Brain microvascular endothelial cell (primary cell): ENCODE measurements around the gene LRRC7.
A peak's percentile ranks its signal among the peaks of the same experiment; 100 is the strongest.

Source experiments
- DNase-seq: peaks from one replicate; pipeline ENCODE4 v3.0.0-alpha.2; 2020
- H3K27ac ChIP-seq: fragments of 250-450 bp; sonication (Bioruptor Pico); 2 replicates; pipeline ENCODE4 v1.5.1; 2020; ENCODE audit warnings: mild to moderate bottlenecking, moderate library complexity
- H3K27me3 ChIP-seq: fragments of 250-450 bp; sonication (Bioruptor Pico); replicated peaks from 2 replicates; pipeline ENCODE4 v1.5.1; 2020; ENCODE audit warnings: mild to moderate bottlenecking
- H3K36me3 ChIP-seq: fragments of 250-450 bp; sonication (Bioruptor Pico); replicated peaks from 2 replicates; pipeline ENCODE4 v1.5.1; 2020; ENCODE audit warnings: mild to moderate bottlenecking
- H3K4me3 ChIP-seq: 2 replicates; pipeline ENCODE4 v1.5.1; 2011; ENCODE audit warnings: low read depth, mild to moderate bottlenecking, control low read depth, low read length, moderate library complexity
- CTCF ChIP-seq: IDR thresholded peaks from 2 replicates; pipeline ENCODE4 v1.5.1; 2011; ENCODE audit warnings: low read depth, mild to moderate bottlenecking, moderate library complexity, low read length, control low read depth, inconsistent platforms; ENCODE audit errors: missing control alignments
- in situ Hi-C: cut with HindIII; loops from 2 replicates; pipeline ENCODE4 v1.10.0; 2017; ENCODE audit warnings: low sequenced_read_pairs, low pct_ligation_motif_present

The LRRC7 gene

GRCh38 chr1:70112838-70113237 lies 545.1 kb downstream of the LRRC7 start:
- in situ Hi-C loops, result no loop called here
- H3K36me3 ChIP-seq, result no peaks in the 10 kb centered on the region
- H3K27ac ChIP-seq, result no peak overlapping the region
- no peak overlapping the region for H3K4me3 ChIP-seq
- no peaks in the 10 kb centered on the region for H3K27me3 ChIP-seq
- peak; percentile 27 for TF ChIP-seq CTCF
- DNase-seq, result no peak

GRCh38 chr1:70115315-70115714 lies 547.6 kb downstream of the LRRC7 start:
- Histone ChIP-seq H3K27me3 (no peaks in the 10 kb centered on the region), H3K4me3 (no peak overlapping the region), H3K36me3 (no peaks in the 10 kb centered on the region), H3K27ac (no peak overlapping the region)
- TF ChIP-seq CTCF, result no peak
- in situ Hi-C loops, result no loop called here
- DNase-seq, result no peak

- in situ Hi-C loops, result no loop called here
- H3K36me3 ChIP-seq, result no peaks in the 10 kb centered on the region
- H3K27ac ChIP-seq, result no peak overlapping the region
- no peak for TF ChIP-seq CTCF
- DNase-seq, result no peak
- H3K4me3 ChIP-seq, result no peak overlapping the region
- H3K27me3 ChIP-seq, result no peaks in the 10 kb centered on the region
Observed at GRCh38 chr1:70117046-70117445, 549.3 kb downstream of the LRRC7 start.

- in situ Hi-C loops, result no loop called here
- DNase-seq, result no peak
- Histone ChIP-seq H3K27me3 (no peaks in the 10 kb centered on the region), H3K4me3 (no peak overlapping the region), H3K36me3 (no peaks in the 10 kb centered on the region), H3K27ac (no peak overlapping the region)
- no peak for TF ChIP-seq CTCF
Observed at GRCh38 chr1:70134148-70134547, 566.4 kb downstream of the LRRC7 start.

- DNase-seq, result peak; percentile 77
- in situ Hi-C loops, result no loop called here
- no peak overlapping the region for H3K4me3 ChIP-seq
- H3K27me3 ChIP-seq, result no peaks in the 10 kb centered on the region
- TF ChIP-seq CTCF, result no peak
- H3K27ac ChIP-seq, result peak overlapping the region; percentile 28
- no peaks in the 10 kb centered on the region for H3K36me3 ChIP-seq
Observed at GRCh38 chr1:70140343-70140742, 572.6 kb downstream of the LRRC7 start.

- Histone ChIP-seq H3K27me3 (no peaks in the 10 kb centered on the region), H3K4me3 (no peak overlapping the region), H3K27ac (peak overlapping the region; percentile 28), H3K36me3 (no peaks in the 10 kb centered on the region)
- DNase-seq, result peak; percentile 7
- in situ Hi-C loops, result no loop called here
- no peak for TF ChIP-seq CTCF
Observed at GRCh38 chr1:70140894-70141293, 573.2 kb downstream of the LRRC7 start.
